DMS53 treated with DMSO at 0.1 percent for 48 hours (cell line): ENCODE measurements around the gene CPA1.
"Not testable (repeated sequence)": the region's sequence is repeated elsewhere in the genome, so short reads cannot be mapped to it uniquely, and the experiment has no call there.

Experiments
- DNase-seq: peaks from one replicate; lab custom pipeline; 2025; ENCODE audit not compliant: unreplicated experiment; lab: John Stamatoyannopoulos, UW

Gene CPA1

GRCh38 chr7:130371046-130371445 is 9.2 kb upstream of the CPA1 start:
- DNase-seq, result no peak

GRCh38 chr7:130372402-130373165 is 7.7 kb upstream of the CPA1 start:
- no peak for DNase-seq

- no peak for DNase-seq
Observed at GRCh38 chr7:130374507-130374906, 5.8 kb upstream of the CPA1 start.

- DNase-seq, result not testable (repeated sequence)
Observed at GRCh38 chr7:130376461-130376860, 3.8 kb upstream of the CPA1 start.

- DNase-seq, result no peak
Observed at GRCh38 chr7:130377178-130377577, 3.1 kb upstream of the CPA1 start.

GRCh38 chr7:130379019-130379418 is 1.3 kb upstream of the CPA1 start:
- DNase-seq, result no peak

- no peak for DNase-seq
Observed at GRCh38 chr7:130379532-130379920, 768 bp upstream of the CPA1 start.

GRCh38 chr7:130380861-130381455 is 664 bp downstream of the CPA1 start:
- DNase-seq, result no peak

GRCh38 chr7:130381468-130382312 is 1.4 kb downstream of the CPA1 start:
- DNase-seq, result no peak

GRCh38 chr7:130383187-130383980 is 3.1 kb downstream of the CPA1 start:
- DNase-seq, result no peak

GRCh38 chr7:130384371-130384801 is 4.1 kb downstream of the CPA1 start:
- no peak for DNase-seq

- DNase-seq, result no peak
Observed at GRCh38 chr7:130384841-130385599, 4.7 kb downstream of the CPA1 start.

- DNase-seq, result no peak
Observed at GRCh38 chr7:130385600-130386066, 5.3 kb downstream of the CPA1 start.

GRCh38 chr7:130386876-130387275 is 6.6 kb downstream of the CPA1 start:
- DNase-seq, result no peak

- no peak for DNase-seq
Observed at GRCh38 chr7:130387306-130387627, 7.0 kb downstream of the CPA1 start.

GRCh38 chr7:130387628-130388403 is 7.5 kb downstream of the CPA1 start:
- no peak for DNase-seq

GRCh38 chr7:130388671-130389070 is 8.4 kb downstream of the CPA1 start:
- DNase-seq, result no peak

GRCh38 chr7:130390486-130390885 is 10.2 kb downstream of the CPA1 start:
- DNase-seq, result no peak

- no peak for DNase-seq
Observed at GRCh38 chr7:130393101-130393561, 12.8 kb downstream of the CPA1 start.
